HG02571 (cell line): ENCODE results near the gene SLC22A23.

Source experiments
- ATAC-seq: cut with Tn5 transposase; IDR thresholded peaks from one replicate; pipeline ENCODE4 v1.9.1; 2021; ENCODE audit warnings: mild to moderate bottlenecking, moderate library complexity; ENCODE audit not compliant: unreplicated experiment

SLC22A23 gene

DNA sequence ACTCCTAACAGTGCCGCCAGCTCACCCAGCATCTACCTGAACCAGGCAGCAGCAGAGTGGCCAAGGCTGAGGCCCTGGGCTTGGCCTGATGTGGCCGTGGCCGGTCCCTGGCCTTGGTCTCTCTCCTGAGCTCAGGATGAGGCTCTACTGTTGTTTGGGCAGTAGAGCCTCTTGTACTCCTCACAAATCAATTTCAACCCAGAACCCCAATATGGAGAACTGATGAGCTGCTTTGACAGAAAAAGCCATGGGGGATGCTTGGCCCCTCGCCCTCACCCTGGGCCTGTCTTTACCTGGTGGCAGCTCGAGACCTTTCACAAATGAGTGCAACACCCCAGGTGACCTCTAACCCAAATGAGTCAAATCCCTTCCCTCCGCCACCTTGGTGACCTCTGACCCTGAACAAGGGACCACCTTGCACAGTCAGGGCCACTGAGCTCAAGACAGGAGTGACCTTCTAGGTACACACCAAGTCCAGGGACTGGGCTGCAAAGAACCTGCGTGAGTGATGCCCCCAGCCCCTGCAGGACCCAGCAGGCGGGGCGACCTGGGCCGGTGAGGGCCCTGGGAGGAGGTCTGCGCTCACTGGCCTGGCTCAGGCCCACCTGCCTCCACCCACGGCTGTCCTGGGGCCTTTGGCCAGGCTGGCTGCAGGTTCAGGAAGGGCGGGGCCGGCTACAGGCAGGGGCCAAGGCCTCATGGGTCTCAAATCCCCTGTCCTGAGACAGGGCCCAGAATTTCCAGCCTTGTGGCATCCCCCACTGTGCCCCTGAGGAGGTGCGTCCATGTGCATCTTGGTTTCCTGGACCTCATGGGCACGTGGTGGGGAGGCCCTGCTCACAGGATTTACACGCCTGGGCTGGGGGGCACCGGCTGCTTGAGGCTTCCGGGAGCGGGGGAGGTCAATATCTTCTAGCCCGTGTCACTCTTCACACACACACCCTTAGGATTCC lies 167.9 kb downstream of the SLC22A23 start:
- no peak for ATAC-seq

DNA sequence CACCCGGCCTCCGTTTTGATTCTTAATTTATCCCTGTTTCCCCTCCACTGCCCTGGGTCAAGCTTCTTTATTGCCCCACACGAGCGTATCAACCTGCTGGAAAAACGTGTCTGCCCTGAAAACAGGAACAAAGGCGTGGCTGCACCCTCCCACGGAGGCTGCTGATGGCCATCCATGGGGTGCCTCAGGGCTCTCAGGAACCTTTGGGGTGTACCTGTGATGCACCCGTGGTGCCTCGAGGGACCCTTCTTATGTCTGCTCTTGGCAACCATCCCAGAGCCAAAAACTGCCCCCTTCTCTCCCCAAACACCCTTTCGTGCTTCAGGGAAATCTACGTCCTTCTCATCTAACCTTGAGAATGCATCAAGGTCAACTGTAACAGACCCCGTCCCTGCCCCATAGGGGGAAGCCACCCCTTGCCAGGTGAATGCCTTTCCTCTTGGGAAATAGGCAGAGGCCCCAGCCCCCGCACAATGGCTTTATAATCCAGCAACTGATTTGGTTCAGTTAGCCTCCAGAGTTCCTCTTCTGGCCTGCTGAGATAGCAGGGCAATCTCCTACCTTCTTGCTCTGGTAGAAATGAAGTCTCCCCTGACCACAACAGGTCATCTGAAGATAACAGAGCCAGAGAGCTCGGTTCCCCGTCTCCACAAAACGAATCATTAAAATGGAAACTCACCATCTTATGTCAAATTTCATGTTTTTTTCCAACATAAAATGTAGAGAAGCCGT lies 168.7 kb downstream of the SLC22A23 start:
- no peak for ATAC-seq

DNA sequence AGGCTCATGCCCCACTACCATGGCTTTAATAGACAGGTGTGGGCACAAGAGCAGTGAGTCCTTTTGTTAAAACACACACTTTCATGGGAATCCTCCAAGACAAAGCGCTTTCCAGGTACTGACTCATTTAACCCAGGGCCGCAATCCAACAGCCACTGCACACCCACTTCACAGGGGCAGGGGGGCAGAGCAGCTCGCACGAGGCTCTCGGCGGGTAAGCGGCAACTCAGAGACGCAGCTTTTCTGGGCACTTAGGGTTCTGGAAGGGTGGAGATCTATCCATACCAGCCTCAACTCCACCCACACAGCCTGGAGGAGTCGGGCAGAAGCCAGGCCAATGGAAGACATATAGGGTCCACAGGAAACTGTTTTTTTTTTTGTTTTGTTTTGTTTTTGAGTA lies 169.5 kb downstream of the SLC22A23 start:
- ATAC-seq: no peak

- ATAC-seq: no peak
Observed at GRCh38 chr6:3286641-3287171, 170.1 kb downstream of the SLC22A23 start.

GRCh38 chr6:3285732-3286131 lies 171.1 kb downstream of the SLC22A23 start:
- no peak for ATAC-seq

DNA sequence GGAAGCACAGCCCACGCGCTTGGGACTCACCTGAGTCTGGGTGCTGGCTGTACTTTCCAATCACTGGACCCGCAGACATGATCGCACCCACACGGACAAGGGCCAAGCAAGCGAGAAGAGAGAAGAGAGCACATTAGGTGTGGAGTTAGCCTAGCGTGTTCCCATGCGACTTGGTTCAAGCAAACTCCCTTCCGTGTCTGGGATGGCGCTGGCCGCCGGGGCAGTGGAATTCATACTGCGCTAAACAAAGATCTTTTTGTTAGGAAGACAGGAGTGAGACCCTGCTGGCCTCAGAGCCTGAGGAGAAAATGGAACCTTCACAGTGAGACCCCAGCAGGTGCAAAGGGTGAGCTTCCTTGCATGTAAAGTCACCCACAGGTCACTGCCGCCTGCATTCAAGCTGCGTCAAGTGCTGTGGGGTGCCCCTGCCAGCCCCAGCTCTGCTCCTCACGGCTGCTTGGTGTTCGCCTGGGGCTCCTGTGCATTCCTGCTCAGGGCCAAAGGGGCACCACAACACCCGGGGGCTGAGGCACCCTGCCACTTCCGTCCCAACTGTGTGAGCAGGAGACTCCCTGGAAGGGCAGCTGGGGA lies 171.7 kb downstream of the SLC22A23 start:
- no peak for ATAC-seq

- ATAC-seq: no peak
Observed at GRCh38 chr6:3284436-3284876, 172.4 kb downstream of the SLC22A23 start.

GRCh38 chr6:3283641-3284435 lies 173.0 kb downstream of the SLC22A23 start:
- no peak for ATAC-seq

DNA sequence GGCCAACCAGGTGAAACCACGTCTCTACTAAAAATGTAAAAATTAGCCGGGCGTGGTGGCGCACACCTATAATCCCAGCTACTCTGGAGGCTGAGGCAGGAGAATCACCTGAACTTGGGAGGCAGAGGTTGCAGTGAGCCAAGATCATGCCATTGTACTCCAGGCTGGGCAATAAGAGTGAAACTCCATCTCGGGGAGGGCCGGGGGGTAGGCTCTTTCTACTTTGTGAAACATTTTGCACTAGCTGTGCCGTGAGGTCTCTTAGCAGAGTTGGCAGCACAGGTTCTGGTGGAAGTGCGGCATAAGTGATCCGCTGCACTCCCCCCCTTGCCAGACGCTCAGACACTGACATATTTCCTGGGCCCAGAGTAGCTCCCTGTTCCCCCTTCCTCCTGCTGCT lies 173.6 kb downstream of the SLC22A23 start:
- ATAC-seq: no peak

- ATAC-seq: no peak
Observed at GRCh38 chr6:3282476-3283236, 174.2 kb downstream of the SLC22A23 start.

- ATAC-seq: no peak
Observed at GRCh38 chr6:3281631-3282475, 175.0 kb downstream of the SLC22A23 start.

- no peak for ATAC-seq
Observed at GRCh38 chr6:3280866-3281465, 175.9 kb downstream of the SLC22A23 start.

DNA sequence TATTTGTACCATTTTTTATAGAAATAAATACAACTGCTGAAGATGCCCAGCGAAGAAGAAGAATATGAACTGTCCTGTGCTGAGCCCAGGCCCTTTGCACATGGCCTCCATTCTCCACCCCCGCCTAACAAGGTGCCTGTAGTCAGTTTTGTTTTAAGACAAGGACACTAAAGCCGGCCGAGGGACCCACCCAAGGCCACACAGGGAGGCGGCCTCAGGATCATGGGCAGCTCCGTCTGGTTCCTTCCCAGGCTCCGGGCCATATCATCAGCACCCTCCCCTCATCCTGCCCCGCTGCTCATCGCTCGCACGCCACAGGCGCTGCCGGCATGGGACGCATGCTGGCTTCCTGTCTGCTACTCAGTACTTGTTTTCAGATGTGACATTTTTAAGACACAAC lies 176.8 kb downstream of the SLC22A23 start:
- no peak for ATAC-seq

DNA sequence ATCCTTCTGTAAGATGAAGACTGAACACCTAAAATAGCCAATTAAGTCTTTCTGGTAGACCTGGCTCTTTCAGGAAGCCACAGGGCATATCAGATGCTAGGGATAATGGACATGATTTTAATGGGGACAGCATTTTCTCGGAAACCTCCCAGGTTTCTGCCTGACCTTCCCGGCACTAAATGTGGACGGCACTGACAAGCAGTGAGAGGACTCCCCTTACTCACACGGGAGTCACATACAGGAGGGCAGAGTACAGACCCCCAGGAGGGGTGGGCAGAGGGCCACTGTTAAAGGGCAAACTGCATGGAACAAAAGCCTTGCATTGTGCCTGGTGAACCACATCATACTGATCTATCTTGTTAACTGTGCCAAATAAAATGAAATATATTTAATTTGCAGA lies 178.2 kb downstream of the SLC22A23 start:
- ATAC-seq: no peak

DNA sequence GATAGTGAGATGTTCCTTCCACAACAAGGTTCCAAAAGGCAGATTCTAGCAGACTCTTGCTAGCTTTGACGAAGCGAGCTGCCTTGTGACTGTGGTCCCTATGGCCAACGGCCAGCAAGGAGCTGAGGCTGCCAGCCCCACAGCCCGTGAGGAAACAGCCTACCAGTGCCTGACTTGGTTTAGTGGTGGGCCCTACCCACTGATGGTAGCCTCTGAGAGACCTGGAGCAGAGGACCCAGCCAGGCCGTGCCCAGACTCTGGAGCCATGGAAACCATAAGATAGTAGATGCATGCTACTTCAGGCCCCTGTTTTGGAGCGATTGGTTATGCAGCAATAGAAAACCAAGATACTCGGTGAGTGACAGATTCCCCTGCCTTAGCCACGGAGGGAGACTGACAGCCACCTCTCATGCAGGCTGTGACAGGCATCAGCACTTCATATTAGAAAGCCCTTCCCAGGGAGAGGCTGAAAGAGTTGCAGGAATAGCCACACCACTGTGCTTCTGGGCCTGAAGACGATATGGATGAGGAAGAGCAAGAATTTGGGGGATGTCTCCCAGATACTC lies 178.9 kb downstream of the SLC22A23 start:
- ATAC-seq: no peak

- no peak for ATAC-seq
Observed at GRCh38 chr6:3277251-3277650, 179.6 kb downstream of the SLC22A23 start.

- no peak for ATAC-seq
Observed at GRCh38 chr6:3276174-3277167, 180.4 kb downstream of the SLC22A23 start.
